K562 (cell line): ENCODE results near the gene PIK3AP1. TPM values are rescaled to one million over a fixed set of nuclear protein-coding genes. Genes with fewer than 3 reads are reported as not detected.

Source experiments
- ATAC-seq: fragments of 200-7000 bp; cut with Tn5 transposase; 3 replicates; pipeline ENCODE4 v1.9.1; 2020; ENCODE audit warnings: moderate library complexity
- BruUV-seq: library from RNA; stranded (reverse); fragments of 400-500 nt; replicated peaks from 2 replicates; lab custom pipeline; 2021; lab: Mats Ljungman, UMichigan
- CTCF ChIA-PET: fragments of 300-600 bp; formaldehyde crosslinking; extraction: SDS; loops from one replicate; lab custom pipeline; 2021; ENCODE audit warnings: low intra/inter-chr PET ratio; lab: Yijun Ruan, JAX
- POLR2A ChIA-PET: fragments of 300-600, 350-650 bp; sonication (Branson Sonifier 250); formaldehyde crosslinking; extraction: SDS; loops from one replicate; lab custom pipeline; 2021; ENCODE audit warnings: antibody characterized with exemption, inconsistent platforms; lab: Yijun Ruan, JAX
- DNase-seq, 4 experiments: peaks; one replicate each; pipeline versions ENCODE4 v3.0.0 to v3.0.0-alpha.2; 2011 to 2018; ENCODE audit warnings: low spot score in 3 of 4, mixed read lengths in 3 of 4; ENCODE audit errors: extremely low read depth in 1 of 4
- FAIRE-seq: peaks from 2 replicates; lab custom pipeline; 2011; peaks lifted over from hg19 to GRCh38; lab: Jason Lieb, UNC
- H2AFZ ChIP-seq: 2 replicates; pipeline ENCODE4 v1.6.0; 2011; ENCODE audit warnings: low read depth, low read length, control low read depth, inconsistent platforms
- H3K27ac ChIP-seq: fragments of 200-600 bp; 3 replicates; pipeline ENCODE4 v1.8.0; 2011; ENCODE audit warnings: low read depth, mild to moderate bottlenecking, control low read depth, inconsistent platforms, low read length, moderate library complexity, mixed read lengths; ENCODE audit errors: extremely low read depth
- H3K27me3 ChIP-seq, 2 experiments: fragments of 300-600 bp in 1 of 2; 2 replicates in 1 of 2; 3 replicates in 1 of 2; pipeline versions ENCODE4 v1.6.0 to v1.8.0; 2011; ENCODE audit warnings: inconsistent platforms in 2 of 2, low read length in 2 of 2, mild to moderate bottlenecking in 1 of 2, mixed read lengths in 1 of 2, moderate library complexity in 1 of 2; ENCODE audit not compliant: control insufficient read depth in 2 of 2, insufficient read depth in 2 of 2
- H3K36me3 ChIP-seq: fragments of 300-600 bp; 3 replicates; pipeline ENCODE4 v1.8.0; 2011; ENCODE audit warnings: mild to moderate bottlenecking, low read length, inconsistent platforms; ENCODE audit not compliant: control insufficient read depth, insufficient read depth
- H3K4me1 ChIP-seq, 2 experiments: fragments of 200-600 bp in 1 of 2; replicated peaks in 1 of 2; 2 replicates in 1 of 2; 3 replicates in 1 of 2; pipeline versions ENCODE4 v1.5.1 to v1.8.0; 2011; ENCODE audit warnings: inconsistent platforms in 2 of 2, low read length in 2 of 2, mild to moderate bottlenecking in 1 of 2, mixed read lengths in 1 of 2, moderate library complexity in 1 of 2; ENCODE audit not compliant: control insufficient read depth in 2 of 2, insufficient read depth in 2 of 2
- H3K4me2 ChIP-seq: 2 replicates; pipeline ENCODE4 v1.6.1; 2011; ENCODE audit warnings: low read length, control low read depth, inconsistent platforms, mixed read lengths; ENCODE audit not compliant: insufficient read depth
- H3K4me3 ChIP-seq: fragments of 200-600 bp; sonication (generic), shearing (Covaris generic); 2 replicates; pipeline ENCODE4 v1.5.1; 2016; ENCODE audit warnings: control low read depth, inconsistent platforms
- H3K79me2 ChIP-seq: fragments of 200-600 bp; 3 replicates; pipeline ENCODE4 v1.8.0; 2011; ENCODE audit warnings: low read length, inconsistent platforms; ENCODE audit not compliant: control insufficient read depth, insufficient read depth
- H3K9ac ChIP-seq, 2 experiments: 2 replicates each; pipeline versions ENCODE4 v1.6.0 to v1.6.1; 2011; ENCODE audit warnings: low read depth in 2 of 2, low read length in 2 of 2, control low read depth in 1 of 2, inconsistent platforms in 1 of 2, mild to moderate bottlenecking in 1 of 2, mixed read lengths in 1 of 2; ENCODE audit not compliant: insufficient read depth in 1 of 2
- H3K9me1 ChIP-seq: one replicate; pipeline ENCODE4 v1.6.0; 2011; ENCODE audit warnings: inconsistent platforms, mild to moderate bottlenecking, low read length, moderate library complexity; ENCODE audit not compliant: control insufficient read depth, insufficient read depth
- H3K9me3 ChIP-seq: replicated peaks from 2 replicates; pipeline ENCODE4 v1.5.1; 2011; ENCODE audit warnings: low read depth, low read length, inconsistent platforms; ENCODE audit not compliant: control insufficient read depth, insufficient read depth
- H4K20me1 ChIP-seq: replicated peaks from 2 replicates; pipeline ENCODE4 v1.6.1; 2011; ENCODE audit warnings: low read length, inconsistent platforms, mixed read lengths; ENCODE audit not compliant: control insufficient read depth, insufficient read depth
- ATF1 ChIP-seq, 2 experiments: fragments of 450-650 bp in 1 of 2; IDR thresholded peaks; 2 replicates each; pipeline ENCODE4 v1.6.1; 2016; ENCODE audit warnings: missing compliant biosample characterization in 1 of 2, missing genetic modification characterization in 1 of 2
- MECOM ChIP-seq: fragments of 250-450 bp; sonication (Bioruptor Pico); IDR thresholded peaks from 2 replicates; pipeline ENCODE4 v1.8.0; 2022; ENCODE audit warnings: inconsistent platforms
- NBN ChIP-seq: fragments of 450-650 bp; IDR thresholded peaks from 2 replicates; pipeline ENCODE4 v1.6.1; 2016; ENCODE audit warnings: low read depth, mild to moderate bottlenecking
- POU5F1 ChIP-seq: fragments of 150-350 bp; IDR thresholded peaks from 2 replicates; pipeline ENCODE4 v1.6.1; 2014; ENCODE audit warnings: borderline replicate concordance, low read length, low read depth, mild to moderate bottlenecking; ENCODE audit not compliant: partially characterized antibody
- PRMT5 ChIP-seq: sonication (generic); formaldehyde crosslinking; IDR thresholded peaks from 2 replicates; pipeline ENCODE4 v1.5.0; 2020; ENCODE audit warnings: missing genetic modification reagents
- RNF2 ChIP-seq: sonication (generic); IDR thresholded peaks from 2 replicates; pipeline ENCODE4 v1.6.1; 2016
- SRF ChIP-seq, 2 experiments: fragments of 250-450, 450-650 bp in 1 of 2; sonication (Bioruptor Pico) in 1 of 2; sonication (generic) in 1 of 2; formaldehyde crosslinking; IDR thresholded peaks; 2 replicates each; pipeline versions ENCODE4 v1.5.0 to v1.5.1; 2020 to 2022; ENCODE audit warnings: mild to moderate bottlenecking in 1 of 2, missing genetic modification reagents in 1 of 2
- ZNF408 ChIP-seq: fragments of 250-450 bp; sonication (Bioruptor Pico); IDR thresholded peaks from 2 replicates; pipeline ENCODE4 v1.4.0; 2020; ENCODE audit warnings: low read depth, mild to moderate bottlenecking, moderate library complexity
- WGBS: fragments of 100-300 bp; shearing (Covaris generic); methylation state at CpG from one replicate; pipeline ENCODE4 v1.1.6; 2016; ENCODE audit warnings: low coverage, mixed read lengths; ENCODE audit not compliant: insufficient coverage; ENCODE audit errors: missing lambda C conversion rate; 5-methylcytosine and 5-hydroxymethylcytosine counted together
- in situ Hi-C: fragments of 300-500 bp; cut with MboI; formaldehyde crosslinking; loops from 4 replicates; pipeline ENCODE4 v1.15.0; 2018; ENCODE audit warnings: inconsistent platforms, mixed read lengths
- intact Hi-C: fragments of 100-400 bp; cut with micrococcal nuclease; formaldehyde crosslinking; loops from 2 replicates; pipeline ENCODE4 v1.14.2; 2022
- polyA plus RNA-seq, 8 experiments: library from polyadenylated mRNA; depleted of rRNA in 4 of 8; stranded (reverse) in 5 of 8; unstranded in 3 of 8; fragments of >200 nt; fragmentation: Nextera tagmentation in 2 of 8; fragmentation: Illumina TruSeq in 1 of 8; extraction: Ambion mirVana in 2 of 8; extraction: Trizol in 1 of 8; gene quantifications; 2 replicates each; pipeline versions ENCODE4 v1.2.1 to v1.2.3, GENCODE V29; 2011 to 2014; ENCODE audit warnings: inconsistent platforms in 1 of 8, missing spikeins in 1 of 8
- total RNA-seq, 7 experiments: library from RNA; depleted of rRNA in 6 of 7; stranded (reverse); fragments of >200 nt in 6 of 7; fragmentation: Illumina TruSeq in 2 of 7; extraction: Trizol in 2 of 7; gene quantifications; 2 replicates each; pipeline versions ENCODE4 v1.2.1 to v1.2.3, GENCODE V29; 2011 to 2021; ENCODE audit warnings: low replicate concordance in 1 of 7
- TF ChIP-seq, protein P1 (sequence below): fragments of 250-450 bp; sonication (Bioruptor Pico); IDR thresholded peaks from 2 replicates; pipeline ENCODE4 v1.4.0; 2020; ENCODE audit warnings: borderline replicate concordance
- TF ChIP-seq, protein P2 (sequence below): sonication (generic); formaldehyde crosslinking; IDR thresholded peaks from 2 replicates; pipeline ENCODE4 v1.5.0; 2020; ENCODE audit warnings: missing genetic modification reagents
- TF ChIP-seq, protein P3 (sequence below): fragments of 250-450 bp; sonication (Bioruptor Pico); IDR thresholded peaks from 2 replicates; pipeline ENCODE4 v1.8.0; 2021; ENCODE audit warnings: mild to moderate bottlenecking, moderate library complexity
- TF ChIP-seq, protein P4 (sequence below): fragments of 450-650 bp; IDR thresholded peaks from 2 replicates; pipeline ENCODE4 v1.6.1; 2016

The PIK3AP1 gene
- total and polyA plus RNA-seq, 9 of the 15 experiments (the other 6 are each of a cell fraction or from before 2014, with no cell fraction given), result 0.20 to 2.4 (median 1.4) TPM

DNA sequence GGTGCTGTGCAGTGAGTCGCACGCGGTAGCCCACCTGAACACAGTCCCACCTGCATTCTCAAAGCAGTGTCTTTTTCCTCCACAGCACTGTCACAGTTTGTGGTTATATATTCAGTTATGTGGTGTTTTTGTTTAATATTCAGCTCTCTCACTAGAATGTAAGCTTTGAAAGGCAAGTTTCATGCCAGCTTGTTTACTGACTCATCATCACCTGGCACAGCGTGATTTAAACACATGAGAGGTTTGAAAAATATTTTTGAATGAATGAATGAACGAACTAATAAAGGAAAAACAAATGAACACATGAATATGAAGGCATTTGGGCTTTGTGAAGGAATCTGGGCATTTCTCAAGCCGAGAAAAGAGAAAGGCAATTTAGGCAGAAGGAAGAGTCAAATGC lies 81.6 kb downstream of the PIK3AP1 start:
- Histone ChIP-seq H3K4me3 (no peak overlapping the region), H3K27me3 (peaks cover 0 to 5% of the 10 kb centered on the region in 2 experiments; a peak in 1 of 5 replicates), H2AFZ (no peak overlapping the region), H3K27ac (no peak overlapping the region), H3K9me3 (no peaks in the 10 kb centered on the region), H3K9me1 (no peaks in the 10 kb centered on the region), H3K79me2 (no peaks in the 10 kb centered on the region)
- ChIA-PET POLR2A (no interaction called here), CTCF (no interaction called here)
- 17% methylated on average over 6 of the region's 6 CpGs for WGBS
- no peak for ATAC-seq
- DNase-seq, result no peak
- TF ChIP-seq PRMT5 (CRISPR knock-in tag) (no peak), MECOM (CRISPR knock-in tag) (no peak)
- TF ChIP-seq, protein P1, sequence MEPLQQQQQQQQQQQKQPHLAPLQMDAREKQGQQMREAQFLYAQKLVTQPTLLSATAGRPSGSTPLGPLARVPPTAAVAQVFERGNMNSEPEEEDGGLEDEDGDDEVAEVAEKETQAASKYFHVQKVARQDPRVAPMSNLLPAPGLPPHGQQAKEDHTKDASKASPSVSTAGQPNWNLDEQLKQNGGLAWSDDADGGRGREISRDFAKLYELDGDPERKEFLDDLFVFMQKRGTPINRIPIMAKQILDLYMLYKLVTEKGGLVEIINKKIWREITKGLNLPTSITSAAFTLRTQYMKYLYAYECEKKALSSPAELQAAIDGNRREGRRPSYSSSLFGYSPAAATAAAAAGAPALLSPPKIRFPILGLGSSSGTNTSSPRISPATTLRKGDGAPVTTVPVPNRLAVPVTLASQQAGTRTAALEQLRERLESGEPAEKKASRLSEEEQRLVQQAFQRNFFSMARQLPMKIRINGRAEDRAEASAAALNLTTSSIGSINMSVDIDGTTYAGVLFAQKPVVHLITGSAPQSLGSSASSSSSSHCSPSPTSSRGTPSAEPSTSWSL, result no peak
- TF ChIP-seq, all 486 proteins: peak for 0
- FAIRE-seq, result no peak
- in situ Hi-C loops, result no loop called here
- no peaks in the 10 kb centered on the region for H4K20me1 ChIP-seq
- H3K4me2 ChIP-seq, result no peak overlapping the region
- intact Hi-C loops, result no loop called here
- peaks cover 0 to 3% of the 10 kb centered on the region in 2 experiments; a peak in 2 of 5 replicates for H3K4me1 ChIP-seq
- H3K9ac ChIP-seq, result no peak overlapping the region
- no peaks in the 10 kb centered on the region for H3K36me3 ChIP-seq
- no TSS peak for BruUV-seq

DNA sequence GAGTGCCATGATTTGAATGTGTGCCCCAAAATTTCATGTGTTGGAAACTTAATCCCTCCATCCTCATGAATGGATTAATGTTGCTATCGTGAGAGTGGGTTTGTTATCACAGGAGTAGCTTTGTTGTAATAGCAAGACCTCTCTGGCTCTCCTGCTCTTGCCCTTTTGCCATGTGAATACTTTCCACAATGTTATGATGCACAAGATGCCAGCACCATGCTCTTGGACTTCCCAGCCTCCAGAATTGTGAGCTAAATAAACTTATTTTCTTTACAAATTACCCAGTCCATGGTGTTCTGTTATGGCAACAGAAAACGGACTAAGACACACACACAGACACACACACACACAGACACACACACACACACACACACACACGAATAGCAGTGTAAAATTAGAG lies 82.2 kb downstream of the PIK3AP1 start:
- H3K79me2 ChIP-seq, result no peaks in the 10 kb centered on the region
- H3K27me3 ChIP-seq, result peaks cover 0 to 5% of the 10 kb centered on the region in 2 experiments; a peak in 1 of 5 replicates
- FAIRE-seq (no peak), ATAC-seq (no peak), DNase-seq (no peak)
- H4K20me1 ChIP-seq, result no peaks in the 10 kb centered on the region
- H3K9me1 ChIP-seq, result no peaks in the 10 kb centered on the region
- no peak overlapping the region for H3K4me2 ChIP-seq
- in situ Hi-C loops (no loop called here), intact Hi-C loops (no loop called here)
- H3K4me3 ChIP-seq, result no peak overlapping the region
- no peak overlapping the region for H3K9ac ChIP-seq
- H3K9me3 ChIP-seq, result no peaks in the 10 kb centered on the region
- no TSS peak for BruUV-seq
- CTCF ChIA-PET, result no interaction called here
- no peak overlapping the region for H3K27ac ChIP-seq
- 0% methylated on average over 3 of the region's 3 CpGs for WGBS
- H3K36me3 ChIP-seq, result no peaks in the 10 kb centered on the region
- H2AFZ ChIP-seq, result no peak overlapping the region
- POLR2A ChIA-PET, result no interaction called here
- H3K4me1 ChIP-seq, result peaks cover 0 to 3% of the 10 kb centered on the region in 2 experiments; a peak in 2 of 5 replicates
- TF ChIP-seq POU5F1 (no peak), NBN (no peak), RNF2 (no peak), ATF1 (CRISPR knock-in tag; IDR thresholded peaks at IDR 0.05) (no peak), ATF1 (tag; IDR thresholded peaks at IDR 0.05) (no peak), SRF (CRISPR knock-in tag; IDR thresholded peaks at IDR 0.05) (no peak), ZNF408 (no peak)
- TF ChIP-seq, protein P2, sequence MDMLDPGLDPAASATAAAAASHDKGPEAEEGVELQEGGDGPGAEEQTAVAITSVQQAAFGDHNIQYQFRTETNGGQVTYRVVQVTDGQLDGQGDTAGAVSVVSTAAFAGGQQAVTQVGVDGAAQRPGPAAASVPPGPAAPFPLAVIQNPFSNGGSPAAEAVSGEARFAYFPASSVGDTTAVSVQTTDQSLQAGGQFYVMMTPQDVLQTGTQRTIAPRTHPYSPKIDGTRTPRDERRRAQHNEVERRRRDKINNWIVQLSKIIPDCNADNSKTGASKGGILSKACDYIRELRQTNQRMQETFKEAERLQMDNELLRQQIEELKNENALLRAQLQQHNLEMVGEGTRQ, result no peak
- TF ChIP-seq, protein P3, sequence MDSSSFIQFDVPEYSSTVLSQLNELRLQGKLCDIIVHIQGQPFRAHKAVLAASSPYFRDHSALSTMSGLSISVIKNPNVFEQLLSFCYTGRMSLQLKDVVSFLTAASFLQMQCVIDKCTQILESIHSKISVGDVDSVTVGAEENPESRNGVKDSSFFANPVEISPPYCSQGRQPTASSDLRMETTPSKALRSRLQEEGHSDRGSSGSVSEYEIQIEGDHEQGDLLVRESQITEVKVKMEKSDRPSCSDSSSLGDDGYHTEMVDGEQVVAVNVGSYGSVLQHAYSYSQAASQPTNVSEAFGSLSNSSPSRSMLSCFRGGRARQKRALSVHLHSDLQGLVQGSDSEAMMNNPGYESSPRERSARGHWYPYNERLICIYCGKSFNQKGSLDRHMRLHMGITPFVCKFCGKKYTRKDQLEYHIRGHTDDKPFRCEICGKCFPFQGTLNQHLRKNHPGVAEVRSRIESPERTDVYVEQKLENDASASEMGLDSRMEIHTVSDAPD (CRISPR knock-in tag), result no peak
- TF ChIP-seq, protein P4, sequence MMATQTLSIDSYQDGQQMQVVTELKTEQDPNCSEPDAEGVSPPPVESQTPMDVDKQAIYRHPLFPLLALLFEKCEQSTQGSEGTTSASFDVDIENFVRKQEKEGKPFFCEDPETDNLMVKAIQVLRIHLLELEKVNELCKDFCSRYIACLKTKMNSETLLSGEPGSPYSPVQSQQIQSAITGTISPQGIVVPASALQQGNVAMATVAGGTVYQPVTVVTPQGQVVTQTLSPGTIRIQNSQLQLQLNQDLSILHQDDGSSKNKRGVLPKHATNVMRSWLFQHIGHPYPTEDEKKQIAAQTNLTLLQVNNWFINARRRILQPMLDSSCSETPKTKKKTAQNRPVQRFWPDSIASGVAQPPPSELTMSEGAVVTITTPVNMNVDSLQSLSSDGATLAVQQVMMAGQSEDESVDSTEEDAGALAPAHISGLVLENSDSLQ, result no peak
